Uterus (tissue), 2 donors: Measurements from ENCODE around the gene PRKAG3.

Experiments used
- POLR2A ChIP-seq, 2 donors: fragments of 450-650 bp; IDR thresholded peaks; one replicate each; pipeline ENCODE4 v1.6.1; 2016; ENCODE audit warnings: antibody characterized with exemption in 2 of 2, mild to moderate bottlenecking in 1 of 2, moderate library complexity in 1 of 2
- TF ChIP-seq, protein P1 (sequence below), 4 experiments: fragments of 200-600 bp in 2 of 4; fragments of 450-650 bp in 2 of 4; sonication (generic) in 2 of 4; IDR thresholded peaks; one replicate each; pipeline ENCODE4 v1.5.1; 2016 to 2019; ENCODE audit warnings: antibody characterized with exemption in 4 of 4, mild to moderate bottlenecking in 2 of 4, moderate library complexity in 1 of 4

DNA sequence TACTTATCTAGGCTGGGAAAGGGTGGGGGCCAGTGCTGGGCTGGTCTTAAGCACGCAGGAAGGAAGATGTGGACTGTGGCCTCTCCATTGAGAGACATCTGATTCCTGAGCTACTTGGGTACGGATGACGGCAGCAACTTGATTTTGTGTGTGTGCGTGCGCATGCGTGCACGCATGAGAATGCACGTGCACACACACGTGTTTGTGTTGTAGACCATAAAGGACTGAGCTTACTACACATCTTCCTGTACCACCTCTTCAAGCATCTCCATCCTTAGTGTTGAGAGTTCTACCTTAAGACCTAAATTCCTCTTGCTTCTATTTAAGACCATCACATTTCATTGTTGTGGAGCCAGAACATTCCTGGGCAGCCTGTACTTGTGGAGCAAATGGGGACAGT, 37.5 kb upstream of the PRKAG3 start:
- TF ChIP-seq, protein P1, sequence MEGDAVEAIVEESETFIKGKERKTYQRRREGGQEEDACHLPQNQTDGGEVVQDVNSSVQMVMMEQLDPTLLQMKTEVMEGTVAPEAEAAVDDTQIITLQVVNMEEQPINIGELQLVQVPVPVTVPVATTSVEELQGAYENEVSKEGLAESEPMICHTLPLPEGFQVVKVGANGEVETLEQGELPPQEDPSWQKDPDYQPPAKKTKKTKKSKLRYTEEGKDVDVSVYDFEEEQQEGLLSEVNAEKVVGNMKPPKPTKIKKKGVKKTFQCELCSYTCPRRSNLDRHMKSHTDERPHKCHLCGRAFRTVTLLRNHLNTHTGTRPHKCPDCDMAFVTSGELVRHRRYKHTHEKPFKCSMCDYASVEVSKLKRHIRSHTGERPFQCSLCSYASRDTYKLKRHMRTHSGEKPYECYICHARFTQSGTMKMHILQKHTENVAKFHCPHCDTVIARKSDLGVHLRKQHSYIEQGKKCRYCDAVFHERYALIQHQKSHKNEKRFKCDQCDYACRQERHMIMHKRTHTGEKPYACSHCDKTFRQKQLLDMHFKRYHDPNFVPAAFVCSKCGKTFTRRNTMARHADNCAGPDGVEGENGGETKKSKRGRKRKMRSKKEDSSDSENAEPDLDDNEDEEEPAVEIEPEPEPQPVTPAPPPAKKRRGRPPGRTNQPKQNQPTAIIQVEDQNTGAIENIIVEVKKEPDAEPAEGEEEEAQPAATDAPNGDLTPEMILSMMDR (IDR thresholded peaks at IDR 0.05) = no peak
- TF ChIP-seq POLR2A (IDR thresholded peaks at IDR 0.05) = no peak
